Measurements from ENCODE around the gene EMD. TPM values are rescaled to one million over a fixed set of nuclear protein-coding genes. Genes with fewer than 3 reads are reported as not detected.

EMD gene
- total RNA-seq, 2 experiments from 2014 or later = 65.9 to 66.0 TPM

DNA sequence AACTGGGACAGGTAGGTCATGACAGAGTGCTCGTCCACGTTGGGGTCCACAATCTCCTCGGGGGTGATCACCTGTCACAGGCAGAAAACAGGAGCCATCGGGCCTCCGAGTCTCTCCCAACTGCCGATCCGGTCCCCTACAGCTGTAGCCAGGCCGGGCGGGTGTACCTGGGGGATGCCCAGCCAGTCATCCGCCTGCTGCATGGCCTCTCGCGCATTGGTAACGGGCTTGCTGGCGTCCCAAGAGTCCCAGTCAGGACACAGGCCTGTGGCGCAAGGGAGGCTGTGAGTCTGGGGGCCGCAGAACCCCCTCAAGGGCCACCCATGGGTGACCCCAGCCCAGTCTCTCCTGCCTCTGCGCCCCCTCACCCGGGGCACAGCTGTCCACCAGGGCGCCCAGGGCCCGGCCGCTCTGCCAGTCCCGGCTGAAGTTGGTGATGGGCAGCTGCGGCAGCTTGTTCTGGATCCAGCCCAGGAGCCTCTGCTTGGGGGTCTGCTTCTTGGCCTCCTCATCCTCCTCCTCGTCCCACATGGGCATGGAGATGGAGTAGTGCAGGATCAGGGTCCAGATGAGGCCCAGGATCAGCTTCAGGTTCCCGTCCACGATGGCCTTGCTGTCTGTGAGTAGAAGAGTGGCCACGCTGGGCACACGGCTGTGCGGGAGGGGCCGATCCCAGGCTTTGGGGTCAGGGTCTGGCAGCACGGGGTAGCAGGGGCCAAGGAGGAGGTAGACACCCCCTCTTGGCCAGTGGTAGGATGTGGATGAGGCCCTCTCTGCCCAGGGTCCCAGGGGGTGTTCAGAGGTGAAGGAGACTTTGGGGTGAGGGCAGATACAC is 11.4 kb upstream of the EMD start:
- Mint-ChIP-seq H3K27me3 (ENCODE audit: low read depth) (no peaks in the 10 kb centered on the region), H3K4me1 (ENCODE audit: low read depth) (peaks cover 29% of the 10 kb centered on the region), H3K27ac (peak overlapping the region; percentile 84), H3K4me3 (peak overlapping the region; percentile 90), H3K9me3 (ENCODE audit: insufficient read depth) (no peaks in the 10 kb centered on the region), H3K36me3 (ENCODE audit: low read depth) (peaks cover 40% of the 10 kb centered on the region)
- ATAC-seq (no peak), DNase-seq (no peak)
- ChIA-PET POLR2A (interaction anchor here (0.6 to 1.4 kb wide), 7 partner anchors 10 to 31 kb away, joined by 3 to 6 read pairs (median 4); partner anchors contain the start of genes EMD and RPL10), CTCF (no interaction called here)

DNA sequence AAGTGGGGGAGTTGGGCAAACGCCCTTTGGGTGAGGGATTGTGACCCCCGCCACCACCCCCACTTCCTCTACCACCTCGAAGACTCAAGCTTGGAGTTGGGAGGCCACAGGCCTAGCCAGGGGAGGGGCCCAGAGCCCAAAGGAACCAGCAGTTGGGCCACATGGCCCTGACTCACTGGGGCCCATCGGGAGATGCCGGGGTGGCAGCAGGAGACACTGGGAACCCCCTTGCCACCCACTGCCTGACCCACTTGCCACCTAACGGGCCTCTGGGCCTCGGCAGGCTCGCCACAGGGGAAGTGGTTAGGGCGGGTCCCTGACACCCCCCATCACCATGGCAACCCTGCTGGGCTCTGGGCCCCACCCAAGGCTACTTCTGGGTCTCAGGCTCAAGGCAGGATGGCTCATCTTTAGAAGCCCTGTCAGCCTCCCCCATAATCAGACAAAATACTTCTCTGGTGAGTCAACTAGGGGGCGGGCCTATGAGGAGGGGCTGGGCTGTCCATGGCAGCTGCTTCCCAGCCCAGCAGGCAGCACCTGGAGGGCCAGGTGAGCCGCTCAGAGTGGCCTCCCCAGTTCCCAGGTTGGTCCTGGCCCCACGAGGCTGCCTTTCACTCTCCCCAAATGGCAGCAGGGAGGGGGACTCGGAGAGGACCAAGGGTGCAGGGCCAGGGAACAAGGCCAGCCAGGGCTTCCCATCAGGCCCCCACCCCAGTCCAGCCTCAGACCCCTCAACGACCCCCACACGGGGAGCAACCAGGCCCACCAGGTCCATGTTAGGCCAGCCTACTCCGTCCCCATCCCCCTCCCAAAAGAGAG is 10.3 kb upstream of the EMD start:
- Mint-ChIP-seq H3K4me3 (peak overlapping the region; percentile 90), H3K9me3 (ENCODE audit: insufficient read depth) (no peaks in the 10 kb centered on the region), H3K36me3 (ENCODE audit: low read depth) (peaks cover 36% of the 10 kb centered on the region), H3K27me3 (ENCODE audit: low read depth) (no peaks in the 10 kb centered on the region), H3K4me1 (ENCODE audit: low read depth) (peaks cover 30% of the 10 kb centered on the region), H3K27ac (peak overlapping the region; percentile 84)
- ChIA-PET CTCF (interaction anchor here (1.0 kb wide), 1 partner anchor 22 kb away, joined by 3 read pairs; no protein-coding TSS in a partner anchor), POLR2A (interaction anchor here (0.9 to 1.4 kb wide), 6 partner anchors 10 to 174 kb away, joined by 3 to 6 read pairs (median 5); partner anchors contain the start of genes EMD and RPL10)
- peak; percentile 92 for DNase-seq
- ATAC-seq = peak; percentile 42

DNA sequence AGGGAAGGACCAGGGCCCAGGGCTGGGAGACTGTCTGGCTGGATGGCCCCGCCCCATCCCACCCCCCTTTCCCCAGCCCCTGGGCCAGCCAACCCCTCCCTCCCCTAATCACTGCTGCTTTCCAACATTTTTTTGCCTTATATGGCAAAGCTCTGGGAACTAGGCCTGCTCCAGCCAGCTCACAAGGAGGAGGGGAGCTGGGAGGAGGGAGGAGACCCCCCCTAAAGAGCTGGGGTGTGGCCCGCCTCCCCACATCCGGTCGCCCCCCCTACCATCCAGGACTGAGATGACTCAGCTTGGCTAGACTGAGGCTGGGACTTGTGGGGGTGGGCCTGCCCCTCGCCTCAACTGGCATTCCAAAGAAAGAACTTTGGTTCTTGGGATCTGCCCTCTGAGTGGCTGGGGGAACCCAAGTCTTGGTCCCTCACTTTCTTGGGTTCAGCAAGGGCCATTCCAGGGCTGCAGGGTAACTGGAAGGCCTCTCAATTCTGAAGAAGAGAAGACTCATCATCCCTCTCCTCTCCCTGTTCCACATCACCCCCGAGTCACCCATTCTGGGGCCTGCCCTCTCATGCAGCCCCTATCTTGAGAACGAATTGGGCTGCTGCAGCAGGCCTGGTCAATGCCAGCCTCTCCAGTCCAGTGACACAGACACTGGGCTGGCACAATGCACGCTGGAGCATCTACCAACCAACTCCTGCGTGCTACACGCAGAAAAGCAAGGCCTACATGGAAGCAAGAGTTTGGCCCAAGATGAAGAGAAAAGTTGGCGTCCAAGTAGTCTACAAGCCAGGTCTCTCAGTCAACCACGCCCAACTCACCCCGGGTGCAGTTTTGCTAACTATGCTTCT is 9.4 kb upstream of the EMD start:
- ChIA-PET CTCF (interaction anchor here (1.0 kb wide), 1 partner anchor 22 kb away, joined by 3 read pairs; no protein-coding TSS in a partner anchor), POLR2A (interaction anchor here (0.5 to 1.7 kb wide), 6 partner anchors 10 to 399 kb away, joined by 3 to 6 read pairs (median 4); partner anchors contain the start of genes EMD and RPL10)
- Mint-ChIP-seq H3K36me3 (ENCODE audit: low read depth) (peaks cover 31% of the 10 kb centered on the region), H3K4me1 (ENCODE audit: low read depth) (peaks cover 29% of the 10 kb centered on the region), H3K27ac (peak overlapping the region; percentile 90), H3K27me3 (ENCODE audit: low read depth) (no peaks in the 10 kb centered on the region), H3K9me3 (ENCODE audit: insufficient read depth) (no peaks in the 10 kb centered on the region), H3K4me3 (peak overlapping the region; percentile 90)
- ATAC-seq (peak; percentile 2), DNase-seq (peak; percentile 82)

DNA sequence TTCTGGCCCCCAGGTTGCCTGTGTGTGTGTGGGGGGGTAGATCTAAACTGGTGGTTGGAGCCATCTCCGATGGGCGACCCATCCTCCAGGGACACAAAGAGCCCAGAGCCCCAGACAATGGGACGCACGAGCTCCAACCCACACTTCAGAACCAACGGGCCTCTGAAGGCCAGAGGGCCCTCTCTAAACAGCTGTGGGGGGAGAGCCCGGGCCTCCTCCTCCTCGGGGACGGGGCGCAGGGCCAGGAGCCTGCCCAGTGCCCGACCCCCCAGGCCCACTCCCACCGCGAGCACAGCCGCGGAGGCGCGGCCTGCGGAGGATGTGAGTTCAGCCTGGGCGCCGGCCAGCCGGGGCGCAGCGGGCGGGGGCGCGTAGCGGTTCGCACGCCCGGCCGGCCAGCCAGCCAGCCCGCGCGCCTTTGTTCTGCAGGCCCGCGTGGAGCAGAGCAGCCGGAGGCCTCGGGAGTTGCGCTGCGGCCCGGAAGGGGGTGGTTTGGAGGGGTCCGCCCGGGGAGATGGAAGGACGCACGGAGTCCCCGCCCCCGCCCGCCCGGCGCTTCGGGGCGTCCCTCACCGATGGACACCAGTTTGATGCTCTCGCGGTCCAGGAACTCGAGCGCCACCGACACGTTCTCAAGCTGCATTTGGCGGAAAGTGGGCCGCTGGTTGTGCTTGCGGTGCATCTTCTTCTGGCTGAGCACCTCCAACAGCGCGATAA is 8.6 kb upstream of the EMD start:
- Mint-ChIP-seq H3K36me3 (ENCODE audit: low read depth) (peaks cover 29% of the 10 kb centered on the region), H3K4me1 (ENCODE audit: low read depth) (peaks cover 32% of the 10 kb centered on the region), H3K27ac (peak overlapping the region; percentile 90), H3K4me3 (peak overlapping the region; percentile 90), H3K9me3 (ENCODE audit: insufficient read depth) (no peaks in the 10 kb centered on the region), H3K27me3 (ENCODE audit: low read depth) (no peaks in the 10 kb centered on the region)
- ATAC-seq = peak; percentile 0
- ChIA-PET POLR2A (interaction anchor here (1.0 to 1.7 kb wide), 6 partner anchors 15 to 174 kb away, joined by 3 to 6 read pairs (median 4); partner anchors contain the start of gene RPL10), CTCF (no interaction called here)
- DNase-seq = no peak

DNA sequence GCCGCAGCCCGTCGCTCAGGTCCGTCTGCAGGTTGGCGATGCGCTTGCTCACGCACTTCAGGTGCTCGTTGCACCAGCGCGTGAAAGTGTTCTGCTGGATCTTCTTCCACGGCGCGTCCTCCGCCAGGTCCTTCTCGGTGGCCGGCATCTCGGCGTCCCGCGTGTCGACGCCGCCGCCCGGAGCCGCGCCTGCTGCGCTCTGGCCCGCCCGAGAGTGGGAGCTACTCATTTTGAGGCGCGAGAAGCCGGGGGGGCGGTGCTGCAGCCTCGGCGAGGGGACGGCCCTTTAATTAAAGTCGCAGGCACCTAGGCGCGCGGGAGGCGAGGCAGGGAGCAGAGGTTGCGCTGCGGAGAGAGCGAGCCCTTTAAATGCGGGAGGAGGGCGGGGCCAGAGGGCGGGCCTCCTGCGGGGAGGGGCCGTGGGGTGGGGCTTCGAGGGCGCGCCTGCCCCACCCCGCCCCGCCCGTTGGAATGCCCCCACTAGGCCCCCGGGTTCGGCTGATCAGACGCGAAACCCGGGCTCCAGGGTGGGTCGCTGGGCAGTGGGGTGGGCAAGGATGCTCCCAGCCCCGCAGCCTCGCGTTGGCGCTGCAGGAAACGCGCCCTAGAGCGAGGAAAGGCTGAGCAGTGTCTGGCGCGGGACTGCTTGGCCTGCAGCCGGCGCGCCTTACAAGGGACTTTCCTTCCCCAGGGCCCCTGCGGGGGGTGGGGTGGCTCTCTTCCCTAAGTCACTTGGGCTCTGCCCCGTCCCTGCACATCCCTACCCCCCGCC is 7.9 kb upstream of the EMD start:
- H3K27ac Mint-ChIP-seq = peak overlapping the region; percentile 85
- H3K4me3 Mint-ChIP-seq = peak overlapping the region; percentile 79
- peaks cover 30% of the 10 kb centered on the region for H3K4me1 Mint-ChIP-seq (ENCODE audit: low read depth)
- H3K36me3 Mint-ChIP-seq (ENCODE audit: low read depth) = peaks cover 29% of the 10 kb centered on the region
- H3K27me3 Mint-ChIP-seq (ENCODE audit: low read depth) = no peaks in the 10 kb centered on the region
- ChIA-PET POLR2A (interaction anchor here (0.6 to 1.7 kb wide), 5 partner anchors 9 to 173 kb away, joined by 3 to 6 read pairs (median 4); partner anchors contain the start of gene RPL10), CTCF (no interaction called here)
- peak; percentile 55 for ATAC-seq
- no peaks in the 10 kb centered on the region for H3K9me3 Mint-ChIP-seq (ENCODE audit: insufficient read depth)
- DNase-seq = peak; percentile 96

DNA sequence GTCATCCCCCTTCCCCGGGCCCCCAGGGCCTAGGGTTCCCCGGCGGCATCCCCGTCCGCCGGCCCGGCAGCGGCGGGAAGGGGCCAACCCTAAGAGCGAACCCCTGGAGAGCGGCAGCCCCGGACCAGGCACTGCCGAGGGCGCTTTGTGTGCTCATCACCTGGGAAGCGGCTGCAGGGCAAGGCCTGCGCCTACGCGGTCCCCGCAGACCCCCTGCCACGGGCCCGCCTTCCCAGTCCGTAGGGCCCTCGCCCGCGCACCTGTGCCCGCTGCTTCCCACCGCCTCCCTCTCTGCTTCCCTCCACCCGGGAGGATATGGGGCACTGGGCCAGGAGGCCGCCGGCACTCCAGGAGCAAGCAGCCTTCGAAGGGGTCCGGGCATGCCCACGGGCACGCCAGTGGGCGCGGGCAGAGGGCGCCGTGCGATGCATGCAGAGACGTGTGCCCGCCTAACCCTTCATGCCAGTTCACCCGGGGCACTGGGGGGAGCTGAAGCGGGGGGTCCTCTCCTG is 7.2 kb upstream of the EMD start:
- no peaks in the 10 kb centered on the region for H3K9me3 Mint-ChIP-seq (ENCODE audit: insufficient read depth)
- peaks cover 33% of the 10 kb centered on the region for H3K4me1 Mint-ChIP-seq (ENCODE audit: low read depth)
- no peak for DNase-seq
- ChIA-PET CTCF (no interaction called here), POLR2A (interaction anchor here (1.8 kb wide), 1 partner anchor 26 kb away, joined by 13 read pairs; the partner anchor contains the start of gene RPL10)
- peak overlapping the region; percentile 82 for H3K27ac Mint-ChIP-seq
- peak; percentile 1 for ATAC-seq
- H3K4me3 Mint-ChIP-seq = peak overlapping the region; percentile 79
- H3K27me3 Mint-ChIP-seq (ENCODE audit: low read depth) = no peaks in the 10 kb centered on the region
- peaks cover 26% of the 10 kb centered on the region for H3K36me3 Mint-ChIP-seq (ENCODE audit: low read depth)

DNA sequence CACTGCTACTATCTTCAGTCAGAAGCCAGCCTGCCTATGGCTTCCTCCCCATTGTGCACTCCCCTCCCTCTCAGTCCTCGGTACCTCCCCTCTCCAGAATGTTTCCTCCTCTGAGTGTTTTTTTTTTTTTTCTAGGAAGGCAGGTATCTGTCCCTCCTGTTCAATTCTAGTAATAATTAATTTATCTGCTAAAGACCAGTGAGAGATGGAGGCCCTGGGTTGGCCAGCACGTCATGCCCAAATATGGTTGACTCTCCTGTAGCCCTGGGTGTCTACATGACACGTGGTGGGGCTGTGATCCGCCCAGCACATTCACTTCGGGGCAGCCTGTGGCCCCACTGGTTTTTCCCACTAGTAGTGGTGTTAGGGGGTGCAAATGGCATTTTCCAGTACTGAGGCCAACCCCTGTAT is 6.5 kb upstream of the EMD start:
- Mint-ChIP-seq H3K27me3 (ENCODE audit: low read depth) (no peaks in the 10 kb centered on the region), H3K9me3 (ENCODE audit: insufficient read depth) (no peaks in the 10 kb centered on the region), H3K4me3 (peak overlapping the region; percentile 79), H3K27ac (peak overlapping the region; percentile 82), H3K4me1 (ENCODE audit: low read depth) (peaks cover 35% of the 10 kb centered on the region), H3K36me3 (ENCODE audit: low read depth) (peaks cover 25% of the 10 kb centered on the region)
- CTCF ChIA-PET = interaction anchor here (0.8 to 1.3 kb wide), 7 partner anchors 9 to 446 kb away, joined by 3 to 6 read pairs (median 3); partner anchors contain the start of gene RPL10
- DNase-seq (peak; percentile 72), ATAC-seq (peak; percentile 14)
- POLR2A ChIA-PET = interaction anchor here (0.9 to 1.8 kb wide), 4 partner anchors 25 to 164 kb away, joined by 3 to 13 read pairs (median 4); partner anchors contain the start of gene RPL10

DNA sequence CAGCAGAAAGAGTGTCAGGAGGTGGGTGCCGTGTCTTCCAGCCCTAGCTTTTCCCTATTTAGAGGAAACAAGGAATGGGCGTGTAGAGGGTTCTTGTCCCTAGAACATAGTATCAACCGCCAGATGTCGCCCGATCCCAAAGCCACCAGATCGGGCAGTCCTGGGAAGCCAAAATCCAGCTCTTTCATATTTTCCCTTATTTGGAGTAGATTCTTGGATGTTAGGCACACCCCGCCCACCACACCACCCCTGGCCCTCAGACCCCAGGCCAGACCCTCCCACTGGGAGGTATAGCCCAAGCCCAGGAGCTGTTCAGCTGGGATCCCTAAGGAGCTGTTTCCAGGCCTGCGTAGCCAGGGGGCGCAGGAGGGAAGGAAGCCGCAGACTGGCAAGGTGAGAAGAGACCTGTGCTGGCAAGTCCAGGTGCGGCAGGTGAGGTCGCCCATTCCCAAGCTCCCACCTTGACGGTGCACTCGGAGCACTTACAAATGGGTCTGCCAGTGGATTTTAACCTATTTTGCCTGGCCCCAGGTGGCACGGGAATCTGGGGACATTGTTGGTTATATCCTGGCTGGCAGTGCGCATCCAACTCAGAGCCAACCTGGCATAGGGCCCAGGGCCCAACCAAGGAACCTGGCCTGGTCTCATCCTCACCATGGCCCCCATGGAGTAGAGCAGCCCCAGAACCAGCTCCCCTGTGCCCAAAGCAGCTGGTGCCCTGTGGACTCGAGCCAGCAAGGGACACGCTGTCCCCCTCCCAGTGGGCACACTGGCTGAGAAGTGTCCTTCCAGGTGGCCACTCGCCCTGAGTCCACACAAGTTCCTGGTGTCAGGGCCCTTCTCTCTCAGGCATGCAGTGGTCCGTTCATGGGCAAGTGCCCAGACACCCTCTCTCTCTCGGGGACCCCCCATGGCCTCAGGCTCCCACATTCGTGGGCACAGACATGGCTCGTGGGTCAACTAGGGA is 5.5 kb upstream of the EMD start:
- ChIA-PET CTCF (interaction anchor here (0.6 to 2.2 kb wide), 16 partner anchors 8 to 447 kb away, joined by 3 to 10 read pairs (median 4); partner anchors contain the start of gene RPL10), POLR2A (interaction anchor here (0.6 to 1.8 kb wide), 6 partner anchors 9 to 163 kb away, joined by 3 to 13 read pairs (median 4); partner anchors contain the start of gene RPL10)
- H3K9me3 Mint-ChIP-seq (ENCODE audit: insufficient read depth) = no peaks in the 10 kb centered on the region
- peak overlapping the region; percentile 72 for H3K4me3 Mint-ChIP-seq
- ATAC-seq = no peak
- peaks cover 31% of the 10 kb centered on the region for H3K4me1 Mint-ChIP-seq (ENCODE audit: low read depth)
- peaks cover 16% of the 10 kb centered on the region for H3K36me3 Mint-ChIP-seq (ENCODE audit: low read depth)
- H3K27ac Mint-ChIP-seq = peak overlapping the region; percentile 72
- DNase-seq = no peak
- no peaks in the 10 kb centered on the region for H3K27me3 Mint-ChIP-seq (ENCODE audit: low read depth)
